Measurements from ENCODE around the gene CDA.

Gene CDA

GRCh38 chr1:20611652-20612051 is 22.8 kb downstream of the CDA start:
- H3F3A ChIP-seq (ENCODE audit: control insufficient read depth, insufficient read depth): no peaks in the 10 kb centered on the region
- no peaks in the 10 kb centered on the region for H3K4me1 ChIP-seq (ENCODE audit: control insufficient read depth, low read length)
- no peak overlapping the region for H3K27ac ChIP-seq (ENCODE audit: low read depth, low read length)
- H3K36me3 ChIP-seq (ENCODE audit: control insufficient read depth, low read length): no peaks in the 10 kb centered on the region
- H3K9me2 ChIP-seq (replicated peaks; ENCODE audit: control insufficient read depth, low read length): no peaks in the 10 kb centered on the region
- no peak overlapping the region for H3K4me2 ChIP-seq (ENCODE audit: low read length)
- peaks cover 3% of the 10 kb centered on the region; the same call in 1 of the 2 replicates for H3K27me3 ChIP-seq (ENCODE audit: control insufficient read depth, low read length)
- H3K4me3 ChIP-seq (ENCODE audit: low read length): no peak overlapping the region
- no peaks in the 10 kb centered on the region for H3K79me2 ChIP-seq (ENCODE audit: control insufficient read depth, low read length)
- TF ChIP-seq EZH2phosphoT487 (IDR thresholded peaks at IDR 0.05; ENCODE audit: borderline replicate concordance, low read length) (no peak), CTCF (IDR thresholded peaks at IDR 0.05; ENCODE audit: low read depth, low read length, poor library complexity, severe bottlenecking) (no peak)
- H4K20me1 ChIP-seq (ENCODE audit: control insufficient read depth, insufficient read depth, low read depth, low read length): no peaks in the 10 kb centered on the region
- no peaks in the 10 kb centered on the region for H3K9me3 ChIP-seq (ENCODE audit: control insufficient read depth, insufficient read depth, low read length)

- Histone ChIP-seq H3K9me3 (ENCODE audit: control insufficient read depth, insufficient read depth, low read length) (no peaks in the 10 kb centered on the region), H3K9me2 (replicated peaks; ENCODE audit: control insufficient read depth, low read length) (no peaks in the 10 kb centered on the region), H3K36me3 (ENCODE audit: control insufficient read depth, low read length) (no peaks in the 10 kb centered on the region), H4K20me1 (ENCODE audit: control insufficient read depth, insufficient read depth, low read depth, low read length) (no peaks in the 10 kb centered on the region), H3K79me2 (ENCODE audit: control insufficient read depth, low read length) (no peaks in the 10 kb centered on the region), H3K4me1 (ENCODE audit: control insufficient read depth, low read length) (no peaks in the 10 kb centered on the region), H3K27me3 (ENCODE audit: control insufficient read depth, low read length) (0 out of 2 replicates have a peak, but pooled peaks cover 3% of the 10 kb centered on the region), H3K4me3 (ENCODE audit: low read length) (no peak overlapping the region), H3K4me2 (ENCODE audit: low read length) (no peak overlapping the region), H3K27ac (ENCODE audit: low read depth, low read length) (no peak overlapping the region), H3F3A (ENCODE audit: control insufficient read depth, insufficient read depth) (no peaks in the 10 kb centered on the region)
- TF ChIP-seq EZH2phosphoT487 (IDR thresholded peaks at IDR 0.05; ENCODE audit: borderline replicate concordance, low read length): no peak
- TF ChIP-seq CTCF (IDR thresholded peaks at IDR 0.05; ENCODE audit: low read depth, low read length, poor library complexity, severe bottlenecking): no peak
These were observed 23.4 kb downstream of the CDA start for GRCh38 chr1:20612221-20612746.

GRCh38 chr1:20614131-20614579 is 25.3 kb downstream of the CDA start:
- no peaks in the 10 kb centered on the region for H3F3A ChIP-seq (ENCODE audit: control insufficient read depth, insufficient read depth)
- H3K36me3 ChIP-seq (ENCODE audit: control insufficient read depth, low read length): no peaks in the 10 kb centered on the region
- no peaks in the 10 kb centered on the region for H3K9me3 ChIP-seq (ENCODE audit: control insufficient read depth, insufficient read depth, low read length)
- no peaks in the 10 kb centered on the region for H3K4me1 ChIP-seq (ENCODE audit: control insufficient read depth, low read length)
- no peaks in the 10 kb centered on the region for H4K20me1 ChIP-seq (ENCODE audit: control insufficient read depth, insufficient read depth, low read depth, low read length)
- no peaks in the 10 kb centered on the region for H3K27me3 ChIP-seq (ENCODE audit: control insufficient read depth, low read length)
- no peaks in the 10 kb centered on the region for H3K9me2 ChIP-seq (replicated peaks; ENCODE audit: control insufficient read depth, low read length)
- TF ChIP-seq CTCF (IDR thresholded peaks at IDR 0.05; ENCODE audit: low read depth, low read length, poor library complexity, severe bottlenecking) (no peak), EZH2phosphoT487 (IDR thresholded peaks at IDR 0.05; ENCODE audit: borderline replicate concordance, low read length) (no peak)
- no peak overlapping the region for H3K27ac ChIP-seq (ENCODE audit: low read depth, low read length)
- no peaks in the 10 kb centered on the region for H3K79me2 ChIP-seq (ENCODE audit: control insufficient read depth, low read length)
- H3K4me2 ChIP-seq (ENCODE audit: low read length): no peak overlapping the region
- no peak overlapping the region for H3K4me3 ChIP-seq (ENCODE audit: low read length)

Measured in DOHH2 (cell line).